ENCODE measurements around the gene SRGAP2.
"Not testable (repeated sequence)": the region's sequence is repeated elsewhere in the genome, so short reads cannot be mapped to it uniquely, and the experiment has no call there.

DNA sequence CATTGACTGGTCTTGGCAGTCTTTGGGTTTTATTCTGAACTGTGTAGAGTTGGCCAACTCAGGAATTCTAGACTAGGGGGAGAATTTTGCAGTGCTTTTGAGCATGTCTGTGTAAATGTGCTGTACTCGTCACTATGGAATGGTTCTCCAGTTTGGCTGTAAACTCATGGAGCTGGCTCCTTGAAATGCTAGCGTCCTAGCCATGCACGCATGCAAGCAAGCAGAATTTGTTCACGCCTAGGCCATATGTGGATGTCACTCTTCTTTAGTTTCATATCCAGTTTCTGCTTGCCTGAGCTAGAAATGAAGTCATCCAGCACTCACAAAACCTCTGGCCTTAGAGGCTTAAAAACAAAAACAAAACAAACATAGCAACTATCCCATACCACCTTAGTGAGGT is 36.9 kb downstream of the SRGAP2 start:
- not testable (repeated sequence) for TF ChIP-seq CTCF, POLR2A, EP300 (IDR thresholded peaks at IDR 0.05)
